VCaP (cell line): ENCODE data around the gene SMIM15.

ENCODE experiments used
- H3K27ac ChIP-seq: fragments of 450-650 bp; 2 replicates; pipeline ENCODE4 v1.5.1; 2017
- CTCF ChIP-seq: fragments of 450-650 bp; conservative IDR thresholded peaks from 2 replicates; pipeline ENCODE4 v1.5.1; 2017; ENCODE audit warnings: mild to moderate bottlenecking, moderate library complexity

Gene SMIM15

GRCh38 chr5:61176631-61177030, 14.4 kb upstream of the SMIM15 start:
- no peak for TF ChIP-seq CTCF
- no peak overlapping the region for H3K27ac ChIP-seq

- no peak for TF ChIP-seq CTCF
- no peak overlapping the region for H3K27ac ChIP-seq
These were observed 9.2 kb upstream of the SMIM15 start for GRCh38 chr5:61171479-61171878.

- TF ChIP-seq CTCF, result no peak
- H3K27ac ChIP-seq, result no peak overlapping the region
These were observed 6.7 kb upstream of the SMIM15 start for GRCh38 chr5:61168951-61169350.

- H3K27ac ChIP-seq, result no peak overlapping the region
- peak; percentile 70 for TF ChIP-seq CTCF
These were observed 5.1 kb upstream of the SMIM15 start for GRCh38 chr5:61167382-61167781.

- H3K27ac ChIP-seq, result peak overlapping the region; percentile 90
These were observed 1.6 kb upstream of the SMIM15 start for GRCh38 chr5:61163905-61164304.

GRCh38 chr5:61162832-61163567, 732 bp upstream of the SMIM15 start:
- TF ChIP-seq CTCF, result no peak
- peak overlapping the region; percentile 90 for H3K27ac ChIP-seq

More at GRCh38 chr5:61163905-61164304, 1.6 kb upstream of the SMIM15 start:
- TF ChIP-seq CTCF, result no peak

- peak overlapping the region; percentile 90; the same call in 1 of the 2 replicates for H3K27ac ChIP-seq
- no peak for TF ChIP-seq CTCF
These were observed 1.8 kb downstream of the SMIM15 start for GRCh38 chr5:61160497-61160896.
